HG03175 (cell line): ENCODE measurements around the gene C11orf21.
"Not testable (repeated sequence)": the region's sequence is repeated elsewhere in the genome, so short reads cannot be mapped to it uniquely, and the experiment has no call there.

ENCODE experiments used
- ATAC-seq: cut with Tn5 transposase; IDR thresholded peaks from one replicate; pipeline ENCODE4 v1.9.1; 2021; ENCODE audit warnings: mild to moderate bottlenecking, moderate library complexity; ENCODE audit not compliant: unreplicated experiment

C11orf21 gene

DNA sequence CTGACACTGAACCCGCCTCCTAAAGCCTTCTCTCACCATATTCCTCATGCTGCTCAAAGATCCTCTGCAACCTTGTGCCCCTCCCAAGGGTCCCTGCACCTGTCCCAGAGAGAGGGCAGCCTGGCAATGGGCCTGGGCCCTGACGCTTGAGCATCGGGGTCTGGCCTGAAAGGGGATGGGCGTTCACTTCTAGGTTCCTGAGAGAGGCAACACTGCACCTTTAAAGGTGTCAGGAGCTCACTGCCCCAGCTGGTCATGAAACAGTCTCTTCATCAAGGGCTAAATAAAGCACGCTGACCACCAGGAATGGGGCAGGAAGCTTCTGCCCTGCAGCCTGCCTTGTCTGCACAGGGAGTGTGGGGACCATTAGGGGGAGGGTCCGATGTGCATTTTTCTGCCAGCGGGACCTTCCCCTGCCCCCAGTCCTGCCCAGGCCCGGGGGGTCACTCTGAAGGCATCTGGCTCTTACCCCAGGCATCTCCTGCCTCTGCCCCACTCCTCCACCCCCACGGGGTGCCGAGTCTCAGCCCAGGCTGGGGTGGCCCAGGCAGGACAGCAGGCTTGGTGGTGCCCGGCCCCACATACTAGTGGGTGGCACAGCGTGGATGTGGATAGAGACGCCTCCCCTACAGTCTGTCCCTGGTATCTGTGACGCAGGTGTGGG, 3.5 kb downstream of the C11orf21 start:
- ATAC-seq, result no peak

GRCh38 chr11:2297623-2298030, 4.1 kb downstream of the C11orf21 start:
- ATAC-seq, result no peak

- no peak for ATAC-seq
Observed at GRCh38 chr11:2296913-2297622, 4.7 kb downstream of the C11orf21 start.

DNA sequence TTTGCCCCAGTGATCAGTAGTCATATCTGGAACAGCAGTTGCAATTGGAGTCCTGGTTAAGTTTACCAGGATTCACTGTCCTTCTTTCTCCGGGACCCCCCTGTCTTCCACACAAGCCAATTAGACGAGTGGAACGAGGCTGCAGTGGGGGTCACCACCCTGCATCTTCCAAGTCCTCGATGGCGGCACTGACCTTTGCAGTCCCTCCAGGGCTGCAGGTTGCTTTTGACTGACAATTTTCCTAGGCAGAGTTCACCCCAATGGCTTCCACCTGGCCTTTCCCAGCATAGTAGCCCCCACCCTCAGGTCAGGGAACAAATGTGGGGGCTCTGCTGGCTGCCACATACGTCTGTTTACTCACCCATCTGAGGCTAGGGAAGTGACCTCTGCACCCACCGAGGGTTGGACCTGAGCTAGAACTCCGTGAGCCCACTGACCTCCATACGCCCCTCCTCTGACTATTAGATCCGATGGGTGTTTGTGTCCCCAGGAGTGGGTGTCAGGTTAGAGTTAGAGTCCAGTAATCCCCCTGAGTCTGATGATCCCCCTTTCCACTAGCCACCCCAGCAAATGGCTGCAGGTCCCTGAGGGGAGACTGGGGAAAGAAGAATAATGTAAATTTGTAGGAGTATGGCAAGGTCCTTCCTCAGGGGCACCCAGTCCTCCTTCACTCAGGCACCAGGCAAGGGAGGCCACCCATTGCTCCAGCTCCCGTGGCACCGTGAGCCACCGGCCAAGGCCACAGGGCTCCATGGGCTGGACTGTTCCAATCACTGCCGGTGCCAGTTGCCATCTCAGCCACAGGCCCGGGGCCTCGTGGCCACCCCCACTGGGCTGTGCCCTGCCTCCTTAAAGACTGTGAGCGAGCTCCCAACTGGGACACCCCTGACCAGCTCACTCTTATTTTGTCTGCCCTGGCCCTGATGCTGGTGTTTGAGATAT, 5.5 kb downstream of the C11orf21 start:
- no peak for ATAC-seq

- no peak for ATAC-seq
Observed at GRCh38 chr11:2294926-2295290, 6.8 kb downstream of the C11orf21 start.

DNA sequence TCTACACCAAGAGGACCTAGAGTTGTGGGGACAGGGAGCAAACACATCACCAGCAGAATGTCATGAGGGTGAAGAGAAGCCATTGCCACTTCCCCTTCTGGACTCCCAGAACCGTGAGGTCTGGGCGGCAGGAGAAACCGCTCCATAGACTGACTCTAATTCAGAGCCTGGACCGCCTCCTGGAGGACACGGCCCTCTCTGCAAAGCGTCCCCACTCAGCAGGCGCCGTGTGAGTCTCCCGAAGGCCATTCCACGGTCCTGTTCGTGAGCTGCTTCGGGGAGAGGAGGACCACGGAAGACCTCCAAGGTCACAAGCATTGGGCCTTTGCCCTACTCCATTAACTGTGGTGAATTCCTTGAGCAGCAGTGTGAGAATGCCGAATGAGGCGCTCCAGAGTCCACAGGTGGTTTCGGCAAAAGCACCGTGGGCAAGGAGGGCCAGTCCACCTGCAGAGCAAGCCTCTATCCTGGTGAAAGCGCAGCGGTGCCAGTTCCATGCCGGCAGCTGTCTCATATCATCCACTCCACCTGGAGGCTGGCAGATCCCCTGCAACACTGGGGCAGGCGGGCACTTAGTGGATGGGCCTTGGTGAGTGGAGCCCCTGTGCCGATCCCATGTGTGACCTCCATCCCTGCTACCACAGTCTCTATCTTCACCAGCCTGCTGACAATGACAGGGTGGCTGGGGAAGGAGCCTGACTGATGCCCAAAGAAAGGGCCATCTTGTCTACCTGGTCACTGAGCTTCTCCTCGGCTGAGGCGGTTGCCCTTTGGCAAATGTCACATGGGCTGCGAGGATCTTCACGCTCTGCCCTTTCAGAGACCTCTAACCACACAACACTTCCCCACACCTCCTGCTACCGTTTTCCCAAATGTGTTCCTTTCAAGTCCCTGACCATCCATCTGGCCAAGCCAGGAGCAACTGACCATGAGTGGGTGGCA, 7.5 kb downstream of the C11orf21 start:
- ATAC-seq, result no peak

- ATAC-seq, result no peak
Observed at GRCh38 chr11:2293531-2293971, 8.2 kb downstream of the C11orf21 start.

DNA sequence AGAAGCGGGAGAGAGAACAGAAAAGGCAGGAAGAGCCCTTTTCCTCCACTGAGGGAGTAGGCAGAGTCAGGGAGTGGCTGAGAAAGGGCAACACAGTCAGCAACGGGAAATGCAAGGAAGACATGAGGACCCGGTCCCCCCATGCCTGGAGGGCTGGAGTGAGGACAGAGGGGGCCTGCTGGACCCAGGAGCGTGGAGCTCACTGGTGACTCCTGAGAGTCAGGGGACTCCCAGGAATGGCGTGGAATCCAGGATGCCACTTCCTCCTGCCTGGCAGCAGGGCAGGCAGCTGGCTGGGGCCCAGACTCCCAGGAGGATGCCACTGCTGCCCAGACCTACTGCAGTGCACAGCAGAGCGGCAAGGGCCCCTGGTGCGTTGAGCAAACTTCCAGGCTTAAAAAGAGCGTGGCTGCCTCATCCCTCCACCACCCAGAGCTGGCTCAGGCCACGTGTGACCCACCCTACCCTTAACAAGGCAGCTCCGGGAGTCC, 11.3 kb downstream of the C11orf21 start:
- ATAC-seq, result no peak

GRCh38 chr11:2289859-2290258, 11.9 kb downstream of the C11orf21 start:
- ATAC-seq, result no peak

DNA sequence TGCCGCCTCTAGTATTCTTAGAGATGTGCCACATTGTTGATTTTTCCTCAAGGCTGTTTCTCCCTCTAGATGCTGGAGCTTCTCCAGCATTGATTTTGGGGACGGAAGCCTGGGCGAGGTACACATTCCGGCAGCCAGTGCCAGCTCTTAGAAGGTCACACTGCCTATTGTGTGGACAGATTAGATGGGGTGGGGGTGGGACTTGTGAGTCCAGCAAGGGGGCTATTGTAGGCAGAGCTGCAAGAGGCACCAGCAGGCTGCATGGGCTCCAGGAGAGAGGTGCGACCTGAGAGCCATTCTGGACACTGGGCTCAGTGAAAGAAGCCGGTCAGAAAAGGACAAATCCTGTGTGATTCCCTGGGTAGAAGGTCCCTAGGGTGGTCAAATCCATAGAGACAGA, 12.4 kb downstream of the C11orf21 start:
- ATAC-seq, result no peak

DNA sequence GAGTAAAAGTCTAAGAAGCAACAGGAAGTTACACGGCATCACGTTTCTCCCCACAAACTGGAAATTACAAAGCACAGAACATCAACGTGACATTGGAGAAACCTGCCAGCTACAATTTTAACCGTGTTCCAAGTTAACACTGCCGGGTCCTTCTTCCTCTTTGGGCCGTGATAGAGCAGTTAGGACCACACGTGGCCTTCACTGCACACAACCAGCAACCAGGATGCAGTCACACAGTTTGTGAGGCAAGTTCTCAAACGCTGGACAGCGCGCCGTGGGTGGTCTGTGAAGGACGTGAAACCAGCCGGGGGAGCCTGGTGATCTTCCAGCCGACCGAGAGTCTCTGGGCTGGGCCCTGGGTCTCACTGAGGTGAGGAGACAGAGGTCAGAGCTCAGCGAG, 14.6 kb downstream of the C11orf21 start:
- no peak for ATAC-seq

- ATAC-seq, result not testable (repeated sequence)
Observed at GRCh38 chr11:2286350-2286749, 15.4 kb downstream of the C11orf21 start.

GRCh38 chr11:2280208-2280607, 21.5 kb downstream of the C11orf21 start:
- no peak for ATAC-seq

DNA sequence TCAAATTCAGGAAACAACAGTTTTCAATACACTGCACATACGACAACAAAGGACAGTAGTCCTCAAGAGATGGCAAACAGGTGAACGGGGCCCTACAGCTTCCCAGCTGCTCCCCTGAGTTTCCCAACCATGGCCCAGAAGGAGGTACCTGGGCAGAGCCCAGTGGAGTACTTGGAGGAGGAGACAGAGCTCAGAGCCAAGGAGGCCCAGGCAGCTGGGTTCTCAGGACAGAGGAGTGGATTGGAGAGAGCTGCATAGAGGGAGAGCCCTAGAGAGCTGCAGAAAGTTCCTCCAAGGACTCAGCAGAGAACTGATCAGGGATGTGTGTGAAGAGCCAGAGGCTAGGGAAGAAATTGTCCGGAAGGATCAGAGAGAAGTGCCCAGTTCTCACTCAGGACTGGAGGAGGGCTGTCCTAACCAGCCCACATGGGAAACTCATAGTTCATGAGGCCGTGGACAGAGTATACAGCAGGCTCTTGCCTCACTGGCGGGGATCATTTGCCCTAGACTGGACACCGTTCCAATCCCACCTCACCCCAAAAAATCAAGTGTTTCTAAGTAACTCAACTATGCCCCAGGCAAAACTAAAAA, 23.7 kb downstream of the C11orf21 start:
- no peak for ATAC-seq

DNA sequence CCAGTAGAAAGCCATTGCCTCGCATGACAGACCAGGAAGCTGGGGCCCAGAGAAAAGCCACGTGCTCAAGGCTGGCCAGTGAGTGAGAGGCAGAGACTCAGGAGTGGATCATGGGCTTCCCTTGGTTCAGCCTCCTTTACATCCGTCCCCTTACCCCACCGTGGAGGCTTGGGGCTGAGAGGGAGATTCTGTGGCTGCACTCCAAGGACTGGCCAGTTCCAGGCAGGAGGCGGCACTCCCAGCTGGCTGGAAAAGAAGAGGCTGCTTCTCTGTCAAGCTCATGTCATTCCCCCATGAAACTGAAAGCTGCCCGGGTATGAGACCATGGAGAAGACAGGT, 24.7 kb downstream of the C11orf21 start:
- no peak for ATAC-seq

GRCh38 chr11:2276280-2277007, 25.3 kb downstream of the C11orf21 start:
- ATAC-seq, result no peak

DNA sequence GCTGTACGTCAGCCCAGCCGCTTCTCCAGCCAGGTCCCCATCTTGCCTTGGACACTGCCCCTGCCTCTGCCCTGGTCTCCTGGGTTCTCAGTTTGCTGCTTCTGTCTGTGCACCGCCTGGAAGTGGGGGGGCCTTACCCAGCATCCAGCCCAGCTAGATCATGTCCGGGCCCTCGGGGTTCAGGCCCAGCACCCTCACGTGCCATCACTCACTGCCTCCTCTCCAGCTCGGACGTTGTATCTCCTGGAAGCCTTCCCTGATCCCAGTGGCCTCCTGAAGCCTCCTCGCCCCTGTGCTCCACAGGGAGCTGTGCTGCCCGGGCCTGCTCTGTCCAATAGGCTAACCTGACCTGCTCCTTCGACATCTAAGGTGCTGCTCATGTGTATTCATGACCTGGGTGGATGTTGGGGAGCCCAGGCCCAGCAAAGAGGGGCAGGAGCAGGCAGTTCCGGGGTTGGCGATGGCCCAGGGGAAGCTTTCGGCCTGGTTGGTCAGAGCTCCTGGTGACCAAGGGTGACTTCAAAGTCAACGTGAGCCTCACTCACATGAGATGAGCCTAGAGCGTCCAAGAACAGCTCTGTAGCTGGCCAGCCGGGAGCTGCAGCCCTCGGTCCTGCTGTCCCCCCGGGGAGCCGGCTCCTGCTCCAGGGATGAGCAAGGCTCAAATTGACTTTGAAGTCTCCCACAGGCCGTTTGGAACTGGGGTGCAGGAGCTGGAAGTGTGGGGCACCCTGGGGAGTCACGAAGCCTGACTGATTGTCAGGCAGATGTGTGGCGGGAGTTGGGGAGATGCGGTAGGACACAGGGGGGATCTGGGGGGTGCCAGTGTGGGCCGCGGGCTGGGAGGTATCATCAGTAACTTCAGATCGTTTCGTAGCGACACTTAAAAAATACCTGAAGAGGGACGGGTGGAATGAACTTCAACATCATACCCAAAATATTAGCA, 26.1 kb downstream of the C11orf21 start:
- no peak for ATAC-seq

DNA sequence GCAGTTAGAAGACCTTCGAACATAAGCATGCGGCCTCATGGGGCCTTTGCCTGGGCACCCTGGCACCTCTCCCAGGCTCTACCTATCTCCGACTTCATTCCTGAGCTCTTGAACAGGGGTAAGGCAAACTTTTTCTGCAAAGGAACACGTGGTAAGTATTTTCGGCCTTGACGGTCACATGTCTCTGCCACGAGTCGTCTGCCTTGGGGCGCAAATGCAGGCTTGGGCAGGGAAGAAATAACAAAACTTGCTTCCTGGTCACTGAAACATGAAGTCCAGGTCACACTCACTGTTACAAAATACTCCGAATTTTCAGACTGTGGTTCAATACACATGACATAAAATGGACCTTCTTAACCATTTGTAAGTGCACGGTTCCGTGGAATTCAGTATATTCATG, 27.9 kb downstream of the C11orf21 start:
- ATAC-seq, result no peak
